Activated CD4-positive, alpha-beta T cell treated with anti-CD3 and anti-CD28 coated beads, Interleukin-2, amount 50 U/mL, for 1 hour (primary cell): Measurements from ENCODE around the gene STX10.
A peak's percentile ranks its signal among the peaks of the same experiment; 100 is the strongest.
"Not testable (repeated sequence)": the region's sequence is repeated elsewhere in the genome, so short reads cannot be mapped to it uniquely, and the experiment has no call there.

Experiments used
- DNase-seq: peaks from one replicate; pipeline ENCODE4 v3.0.0-alpha.2; 2020

STX10 gene

GRCh38 chr19:13164343-13165161 lies 14.4 kb upstream of the STX10 start:
- peak; percentile 44 for DNase-seq

GRCh38 chr19:13163609-13164342 lies 13.6 kb upstream of the STX10 start:
- DNase-seq, result peak; percentile 23

GRCh38 chr19:13162724-13163608 lies 12.8 kb upstream of the STX10 start:
- peak; percentile 76 for DNase-seq

- DNase-seq, result no peak
These were observed 10.4 kb upstream of the STX10 start for GRCh38 chr19:13160557-13160956.

- DNase-seq, result no peak
These were observed 9.5 kb upstream of the STX10 start for GRCh38 chr19:13159713-13160112.

- peak; percentile 64 for DNase-seq
These were observed 5.5 kb upstream of the STX10 start for GRCh38 chr19:13155472-13156359.

- DNase-seq, result peak; percentile 75
These were observed 4.8 kb upstream of the STX10 start for GRCh38 chr19:13154911-13155471.

- DNase-seq, result peak; percentile 49
These were observed 4.1 kb upstream of the STX10 start for GRCh38 chr19:13154241-13154778.

GRCh38 chr19:13153569-13154240 lies 3.5 kb upstream of the STX10 start:
- DNase-seq, result peak; percentile 31

GRCh38 chr19:13152974-13153568 lies 2.9 kb upstream of the STX10 start:
- DNase-seq, result peak; percentile 98

GRCh38 chr19:13152356-13152973 lies 2.3 kb upstream of the STX10 start:
- no peak for DNase-seq

GRCh38 chr19:13151605-13152355 lies 1.6 kb upstream of the STX10 start:
- peak; percentile 94 for DNase-seq

GRCh38 chr19:13150931-13151604 lies 893 bp upstream of the STX10 start:
- DNase-seq, result peak; percentile 19

- peak; percentile 22 for DNase-seq
These were observed 468 bp downstream of the STX10 start for GRCh38 chr19:13149628-13150186.

GRCh38 chr19:13149173-13149627 lies 975 bp downstream of the STX10 start:
- DNase-seq, result not testable (repeated sequence)

- DNase-seq, result no peak
These were observed 3.2 kb downstream of the STX10 start for GRCh38 chr19:13146763-13147563.

GRCh38 chr19:13139633-13140311 lies 10.4 kb downstream of the STX10 start:
- DNase-seq, result no peak
